Body of pancreas (tissue), 4 donors: Measurements from ENCODE around the gene RBBP8NL. TPM values are rescaled to one million over a fixed set of nuclear protein-coding genes. Genes with fewer than 3 reads are reported as not detected.
"Not testable (repeated sequence)": the region's sequence is repeated elsewhere in the genome, so short reads cannot be mapped to it uniquely, and the experiment has no call there.

Experiments used
- ATAC-seq: fragments of 150-250 bp; one replicate; pipeline ENCODE4 v1.9.1; 2016
- DNase-seq, 4 donors: peaks; one replicate each; pipeline ENCODE4 v3.0.0-alpha.2; 2019
- H3K27ac ChIP-seq, 4 donors: fragments of 200-600 bp; sonication (generic); 1 replicate in 3 of 4; 2 replicates in 1 of 4; pipeline versions ENCODE4 v1.5.1 to v1.6.1; 2016 to 2019; ENCODE audit warnings: mild to moderate bottlenecking in 1 of 4, mixed read lengths in 1 of 4, moderate library complexity in 1 of 4
- H3K27me3 ChIP-seq, 2 donors: fragments of 200-600 bp; sonication (generic); one replicate each; pipeline ENCODE4 v1.6.0; 2016; ENCODE audit warnings: mild to moderate bottlenecking in 1 of 2
- H3K36me3 ChIP-seq, 2 donors: fragments of 200-600 bp; sonication (generic); replicated peaks in 1 of 2; 2 replicates each; pipeline ENCODE4 v1.5.1; 2016; ENCODE audit warnings: low read depth in 2 of 2; ENCODE audit not compliant: insufficient read depth in 1 of 2
- H3K4me1 ChIP-seq: fragments of 200-600 bp; sonication (generic); one replicate; pipeline ENCODE4 v1.6.0; 2016
- H3K4me3 ChIP-seq, 2 donors: fragments of 200-600 bp; sonication (generic); 1 replicate in 1 of 2; 2 replicates in 1 of 2; pipeline ENCODE4 v1.5.1; 2016 to 2019
- H3K9me3 ChIP-seq, 3 donors: fragments of 200-600 bp; sonication (generic); 1 replicate in 2 of 3; 2 replicates in 1 of 3; pipeline ENCODE4 v1.5.1; 2016
- CTCF ChIP-seq, 7 experiments: fragments of 450-650 bp in 4 of 7; fragments of 200-600 bp in 3 of 7; sonication (generic) in 3 of 7; IDR thresholded peaks; one replicate each; pipeline ENCODE4 v1.5.1; 2016 to 2019; ENCODE audit warnings: antibody characterized with exemption in 7 of 7
- POLR2A ChIP-seq, 3 donors: fragments of 450-650 bp; IDR thresholded peaks; one replicate each; pipeline ENCODE4 v1.6.1; 2016; ENCODE audit warnings: antibody characterized with exemption in 3 of 3, mild to moderate bottlenecking in 2 of 3
- WGBS, 2 donors: methylation state at CpG; one replicate each; pipeline ENCODE4 v1.1.5; 2017; 5-methylcytosine and 5-hydroxymethylcytosine counted together
- intact Hi-C: fragments of 100-400 bp; cut with DNase I; formaldehyde crosslinking; loops from one replicate; pipeline ENCODE4 v1.15.1; 2023
- total RNA-seq, 2 donors: library from RNA; depleted of rRNA; stranded (reverse); fragments of >200 nt; gene quantifications; one replicate each; pipeline ENCODE4 v1.1.0, GENCODE V29; 2016

RBBP8NL gene
- total RNA-seq, 2 donors from 2014 or later, result 2.3 TPM

DNA sequence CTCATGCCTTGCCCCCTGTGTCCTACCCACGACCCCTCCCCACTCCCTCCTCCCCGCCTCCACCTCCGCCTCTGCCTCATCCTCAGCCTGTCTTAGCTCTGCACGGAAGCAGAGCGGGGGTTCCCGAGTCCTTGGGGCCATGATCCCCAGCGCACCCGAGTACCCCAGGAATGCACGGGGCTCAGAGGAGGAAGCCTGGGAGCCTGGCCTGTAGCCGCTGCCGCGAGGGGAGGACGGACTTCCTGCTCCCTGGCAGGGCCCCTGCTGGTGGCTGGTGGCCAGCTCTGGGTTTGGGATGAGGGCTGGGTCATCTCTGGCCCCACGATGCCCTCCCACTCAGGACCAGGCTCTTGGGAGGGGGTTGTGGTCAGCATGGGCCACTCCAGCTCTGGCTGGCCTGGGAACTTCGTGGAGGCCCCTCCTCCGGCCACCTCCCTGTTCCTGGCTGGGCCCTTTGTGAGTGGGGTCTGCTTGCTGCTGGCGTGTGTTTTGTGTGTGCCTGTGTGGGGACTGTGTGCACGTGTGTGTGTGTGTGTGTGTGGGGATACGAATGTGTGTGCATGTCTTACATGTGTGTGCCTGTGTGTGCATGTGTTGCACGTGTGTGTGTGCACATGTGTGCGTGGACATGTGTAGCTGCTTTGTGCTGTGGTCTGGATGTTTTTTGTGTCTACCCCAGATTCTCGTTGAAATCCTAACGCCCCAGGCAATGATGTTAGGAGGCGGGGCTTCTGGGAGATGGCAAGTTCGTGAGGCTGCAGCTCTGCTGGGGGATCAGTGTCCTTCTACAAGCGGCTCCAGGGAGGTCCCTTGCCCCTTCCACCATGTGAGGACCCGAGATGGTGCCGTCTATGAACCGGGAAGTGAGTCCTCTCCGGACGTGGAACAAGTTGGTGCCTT lies 1.3 kb upstream of the RBBP8NL start:
- Histone ChIP-seq H3K27me3 (no peaks in the 10 kb centered on the region), H3K9me3 (no peaks in the 10 kb centered on the region), H3K4me1 (peaks cover 26% of the 10 kb centered on the region), H3K36me3 (no peaks in the 10 kb centered on the region), H3K27ac (peak overlapping the region; percentile 78 to 85 (median 82)), H3K4me3 (no peak overlapping the region)
- WGBS, 2 donors, result 66 to 81% methylated on average over 17 to 31 of the region's 31 CpGs
- intact Hi-C loops, result no loop called here
- ATAC-seq (no peak), DNase-seq (no peak)
- TF ChIP-seq POLR2A (IDR thresholded peaks at IDR 0.05), result no peak
- no peak for TF ChIP-seq CTCF (IDR thresholded peaks at IDR 0.05)

- H3K4me3 ChIP-seq, result no peak overlapping the region
- intact Hi-C loops, result no loop called here
- H3K27me3 ChIP-seq, result no peaks in the 10 kb centered on the region
- H3K27ac ChIP-seq, result peak overlapping the region; percentile 78 to 85 (median 82)
- 79% methylated on average over 10 of the region's 10 CpGs; no CpG with 5 or more reads in 1 of the 2 donors for WGBS, 2 donors
- no peaks in the 10 kb centered on the region for H3K9me3 ChIP-seq
- DNase-seq, result no peak
- ATAC-seq, result no peak
- no peaks in the 10 kb centered on the region for H3K36me3 ChIP-seq
- H3K4me1 ChIP-seq, result peaks cover 26% of the 10 kb centered on the region
- TF ChIP-seq POLR2A (IDR thresholded peaks at IDR 0.05) (no peak), CTCF (IDR thresholded peaks at IDR 0.05) (no peak)
These were observed 648 bp upstream of the RBBP8NL start for GRCh38 chr20:62428002-62428372.

DNA sequence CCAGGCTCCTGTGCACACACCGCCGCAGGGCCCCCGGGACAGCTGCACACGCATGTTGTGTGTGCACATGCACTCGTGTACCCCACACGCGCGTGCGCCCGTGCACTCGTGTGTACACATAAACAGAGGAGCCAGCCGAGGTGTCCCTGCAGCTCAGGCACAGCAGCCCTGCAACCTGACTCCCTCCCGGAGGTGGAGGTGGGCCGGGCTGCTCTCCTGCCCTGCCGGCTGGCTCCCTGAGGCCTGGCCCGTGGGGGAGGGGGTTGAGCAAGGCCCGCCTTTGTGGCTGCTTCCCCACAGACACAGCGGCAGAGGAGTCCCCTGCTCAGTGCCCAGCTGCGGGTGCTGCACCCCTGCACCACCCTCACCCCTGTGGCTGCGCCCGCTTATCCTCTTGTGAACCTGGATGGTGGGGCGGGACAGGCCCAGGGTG lies 624 bp downstream of the RBBP8NL start:
- intact Hi-C loops, result no loop called here
- peak; percentile 30 for ATAC-seq
- no peaks in the 10 kb centered on the region for H3K9me3 ChIP-seq
- peak; percentile 48 to 74 (median 62) for DNase-seq
- peak overlapping the region in 1 of 2 donors; percentile 16 for H3K4me3 ChIP-seq
- no peaks in the 10 kb centered on the region for H3K36me3 ChIP-seq
- H3K27me3 ChIP-seq, result no peaks in the 10 kb centered on the region
- peaks cover 26% of the 10 kb centered on the region for H3K4me1 ChIP-seq
- H3K27ac ChIP-seq, result peak overlapping the region; percentile 78 to 85 (median 82)
- 31 to 60% methylated on average over 1 to 21 of the region's 22 CpGs for WGBS, 2 donors
- TF ChIP-seq POLR2A (IDR thresholded peaks at IDR 0.05) (no peak), CTCF (IDR thresholded peaks at IDR 0.05) (no peak)

DNA sequence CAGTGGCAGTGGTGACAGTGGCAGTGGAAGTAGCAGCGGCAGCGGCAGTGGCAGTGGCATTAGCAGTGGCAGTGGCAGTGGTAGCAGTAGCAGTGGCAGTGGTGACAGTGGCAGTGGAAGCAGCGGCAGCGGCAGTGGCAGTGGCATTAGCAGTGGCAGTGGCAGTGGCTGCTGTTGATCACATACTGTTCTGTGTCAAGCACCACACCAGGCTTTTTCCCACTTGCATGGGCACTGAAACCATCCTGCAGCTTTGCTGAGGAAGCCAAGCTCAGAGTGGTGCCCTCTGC lies 1.3 kb downstream of the RBBP8NL start:
- H3K9me3 ChIP-seq, ATAC-seq, H3K4me3 ChIP-seq, intact Hi-C loops, H3K27ac ChIP-seq, DNase-seq, H3K36me3 ChIP-seq, H3K27me3 ChIP-seq: not testable (repeated sequence)
- peaks cover 26% of the 10 kb centered on the region for H3K4me1 ChIP-seq
- 80 to 96% methylated on average over 4 of the region's 4 CpGs for WGBS, 2 donors

GRCh38 chr20:62425281-62426058 lies 1.9 kb downstream of the RBBP8NL start:
- Histone ChIP-seq H3K4me1 (peaks cover 26% of the 10 kb centered on the region), H3K27me3 (no peaks in the 10 kb centered on the region), H3K9me3 (no peaks in the 10 kb centered on the region), H3K36me3 (no peaks in the 10 kb centered on the region), H3K27ac (no peak overlapping the region), H3K4me3 (no peak overlapping the region)
- no peak for TF ChIP-seq POLR2A (IDR thresholded peaks at IDR 0.05)
- no peak for TF ChIP-seq CTCF (IDR thresholded peaks at IDR 0.05)
- 50 to 85% methylated on average over 1 to 20 of the region's 21 CpGs for WGBS, 2 donors
- intact Hi-C loops, result no loop called here
- ATAC-seq, result no peak
- no peak for DNase-seq
